GM21576 (cell line): ENCODE measurements around the gene CDH26.

Experiments
- ATAC-seq: cut with Tn5 transposase; IDR thresholded peaks from one replicate; pipeline ENCODE4 v1.9.1; 2021; ENCODE audit warnings: mild to moderate bottlenecking, moderate library complexity; ENCODE audit not compliant: unreplicated experiment

CDH26 gene

GRCh38 chr20:59977086-59977485, 18.9 kb downstream of the CDH26 start:
- no peak for ATAC-seq

DNA sequence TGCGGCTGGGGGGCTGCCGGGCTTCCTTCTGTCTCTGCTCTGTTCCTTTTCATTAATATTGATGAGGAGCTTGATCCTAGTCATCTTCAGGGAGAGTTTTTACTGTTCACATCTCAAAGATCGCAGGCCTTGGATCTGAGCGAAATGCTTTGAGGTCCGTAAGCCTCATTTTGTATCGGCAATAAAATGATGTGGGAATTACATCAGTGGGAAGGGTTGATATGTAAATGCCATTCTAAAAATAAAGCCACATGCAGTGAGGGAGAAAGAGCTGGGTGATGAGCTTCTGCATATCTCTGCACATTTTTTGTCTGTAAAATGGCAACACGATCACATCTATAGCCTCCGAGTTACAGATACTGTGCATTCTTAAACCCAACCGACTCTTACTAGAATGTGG, 24.9 kb downstream of the CDH26 start:
- ATAC-seq: no peak

DNA sequence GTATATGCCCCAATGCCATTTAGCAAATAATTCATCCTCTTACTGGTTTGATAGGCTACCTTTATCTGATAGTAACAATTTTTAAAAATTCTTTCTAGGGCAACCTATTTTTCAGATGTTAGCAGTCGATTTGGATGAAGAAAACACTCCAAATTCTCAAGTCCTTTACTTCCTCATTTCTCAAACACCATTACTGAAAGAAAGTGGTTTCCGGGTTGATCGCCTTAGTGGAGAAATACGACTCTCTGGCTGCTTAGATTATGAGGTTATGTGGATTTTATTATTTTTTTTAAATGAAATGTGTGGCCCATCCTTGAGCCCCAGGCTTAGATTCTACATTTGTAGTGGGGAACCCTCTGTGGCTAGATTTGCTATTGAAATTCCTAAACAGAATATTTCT, 26.3 kb downstream of the CDH26 start:
- ATAC-seq: no peak

- ATAC-seq: no peak
These were observed 26.9 kb downstream of the CDH26 start for GRCh38 chr20:59985164-59985563.

GRCh38 chr20:59985864-59986263, 27.6 kb downstream of the CDH26 start:
- no peak for ATAC-seq

DNA sequence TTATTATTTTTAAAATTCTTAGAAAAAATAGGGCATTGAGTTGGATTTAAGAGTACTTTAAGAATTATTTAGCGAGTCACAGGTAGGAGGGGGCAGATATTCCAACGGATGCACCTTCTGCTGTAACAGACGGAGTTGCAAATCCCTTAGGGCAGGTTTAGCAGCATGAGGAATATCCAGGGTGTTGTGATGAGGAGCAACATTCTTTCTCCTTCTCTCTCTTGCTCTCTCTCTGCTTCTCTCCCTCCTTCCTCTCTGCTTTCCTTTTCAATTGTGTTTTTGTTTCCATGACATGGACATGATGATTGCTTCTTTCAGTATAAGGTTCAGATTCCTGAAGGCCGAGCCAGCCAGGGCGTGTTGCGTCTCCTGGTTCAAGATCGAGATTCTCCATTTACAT, 28.9 kb downstream of the CDH26 start:
- ATAC-seq: no peak

DNA sequence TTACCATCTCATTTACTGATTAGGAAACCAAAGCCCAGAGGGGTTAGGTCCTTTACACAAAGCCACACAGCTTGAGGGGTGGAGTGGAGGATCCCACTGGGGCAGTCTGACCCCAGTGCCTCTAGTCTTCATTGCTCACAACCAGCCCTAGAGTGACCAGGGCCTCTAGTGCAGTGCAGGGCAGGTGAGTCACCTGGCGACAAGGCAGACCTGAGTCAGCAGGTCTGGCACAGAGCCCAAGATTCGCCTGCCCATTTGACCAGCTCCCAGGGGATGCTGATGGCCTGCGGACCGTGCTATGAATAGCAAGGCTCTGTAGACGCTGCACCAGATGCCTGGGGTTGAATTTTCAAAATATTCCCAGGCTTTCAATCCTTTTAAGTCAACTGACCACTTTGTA, 29.9 kb downstream of the CDH26 start:
- ATAC-seq: no peak

DNA sequence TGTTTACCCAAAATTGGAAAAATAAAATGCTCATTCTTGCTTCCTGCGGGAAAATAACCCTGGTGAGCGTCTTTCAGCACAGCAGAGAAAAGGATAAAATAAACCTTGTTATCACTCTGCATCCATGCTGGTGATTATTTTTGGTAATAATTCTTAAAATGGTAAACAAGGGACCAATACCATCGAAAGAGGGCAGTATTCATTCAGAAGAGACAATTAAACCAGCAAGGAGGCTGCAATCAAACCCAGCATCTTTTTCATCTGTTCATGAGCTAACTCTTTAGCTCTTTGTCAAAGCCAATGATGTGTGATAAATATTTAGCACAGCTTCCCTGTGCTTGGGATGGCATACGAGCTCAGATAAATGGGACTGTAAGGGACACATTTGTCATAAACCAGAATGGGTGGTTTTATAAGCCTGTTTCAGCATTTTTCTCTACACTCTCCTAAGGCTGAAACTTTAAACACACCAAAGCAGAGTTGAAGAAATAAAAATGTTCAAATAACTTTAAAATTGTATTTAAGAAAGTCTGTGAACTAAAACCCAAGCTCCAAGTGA, 34.4 kb downstream of the CDH26 start:
- no peak for ATAC-seq

DNA sequence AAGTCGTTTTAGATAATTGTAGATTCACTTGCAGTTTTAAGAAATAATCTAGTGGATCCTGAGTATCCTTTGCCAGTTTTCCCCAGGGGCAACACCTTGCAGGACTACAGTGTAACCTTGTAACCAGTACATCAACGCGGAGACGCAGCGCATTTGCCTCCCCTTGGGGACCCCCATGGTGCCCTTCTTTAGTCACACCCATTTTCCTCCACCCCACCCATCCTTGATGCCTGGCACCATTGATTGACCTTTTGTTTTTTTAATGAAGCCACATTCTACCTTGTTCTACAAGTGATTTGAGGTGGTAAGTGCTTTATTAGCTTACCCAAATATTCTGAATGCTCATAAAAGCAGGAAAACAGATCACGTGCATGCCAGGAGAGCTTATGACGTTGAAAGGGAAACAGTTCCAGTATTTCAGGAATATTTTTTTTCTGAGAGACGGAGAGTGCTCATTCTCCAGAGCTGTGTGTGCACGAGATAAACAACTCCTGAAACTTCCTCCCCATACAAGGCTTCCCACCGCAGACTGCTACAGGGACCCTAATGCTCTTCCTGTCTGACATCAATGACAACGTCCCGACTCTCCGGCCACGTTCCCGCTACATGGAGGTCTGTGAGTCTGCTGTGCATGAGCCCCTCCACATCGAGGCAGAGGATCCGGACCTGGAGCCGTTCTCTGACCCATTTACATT, 35.7 kb downstream of the CDH26 start:
- no peak for ATAC-seq

GRCh38 chr20:59994697-59995122, 36.5 kb downstream of the CDH26 start:
- no peak for ATAC-seq

DNA sequence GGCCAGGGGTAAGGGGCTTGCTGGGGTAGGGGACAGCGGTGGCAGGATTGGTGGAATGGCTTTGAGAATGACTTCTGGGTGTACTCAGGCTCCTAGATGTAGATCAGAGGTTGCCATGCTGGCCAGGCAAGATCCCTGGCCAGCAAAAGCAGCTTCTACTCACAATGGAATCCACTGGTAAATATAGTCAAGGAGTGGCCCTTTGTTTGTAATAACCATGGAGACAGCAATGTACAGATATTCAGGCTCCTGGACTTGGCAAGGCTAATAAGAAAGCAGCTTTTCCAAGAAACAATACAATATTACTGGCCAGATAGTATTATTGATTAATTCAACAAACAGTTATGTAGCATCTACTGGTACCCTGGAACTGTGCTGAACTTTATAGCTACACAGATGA, 37.9 kb downstream of the CDH26 start:
- ATAC-seq: no peak

- ATAC-seq: no peak
These were observed 39.7 kb downstream of the CDH26 start for GRCh38 chr20:59997896-59998295.

- no peak for ATAC-seq
These were observed 41.3 kb downstream of the CDH26 start for GRCh38 chr20:59999502-59999901.

DNA sequence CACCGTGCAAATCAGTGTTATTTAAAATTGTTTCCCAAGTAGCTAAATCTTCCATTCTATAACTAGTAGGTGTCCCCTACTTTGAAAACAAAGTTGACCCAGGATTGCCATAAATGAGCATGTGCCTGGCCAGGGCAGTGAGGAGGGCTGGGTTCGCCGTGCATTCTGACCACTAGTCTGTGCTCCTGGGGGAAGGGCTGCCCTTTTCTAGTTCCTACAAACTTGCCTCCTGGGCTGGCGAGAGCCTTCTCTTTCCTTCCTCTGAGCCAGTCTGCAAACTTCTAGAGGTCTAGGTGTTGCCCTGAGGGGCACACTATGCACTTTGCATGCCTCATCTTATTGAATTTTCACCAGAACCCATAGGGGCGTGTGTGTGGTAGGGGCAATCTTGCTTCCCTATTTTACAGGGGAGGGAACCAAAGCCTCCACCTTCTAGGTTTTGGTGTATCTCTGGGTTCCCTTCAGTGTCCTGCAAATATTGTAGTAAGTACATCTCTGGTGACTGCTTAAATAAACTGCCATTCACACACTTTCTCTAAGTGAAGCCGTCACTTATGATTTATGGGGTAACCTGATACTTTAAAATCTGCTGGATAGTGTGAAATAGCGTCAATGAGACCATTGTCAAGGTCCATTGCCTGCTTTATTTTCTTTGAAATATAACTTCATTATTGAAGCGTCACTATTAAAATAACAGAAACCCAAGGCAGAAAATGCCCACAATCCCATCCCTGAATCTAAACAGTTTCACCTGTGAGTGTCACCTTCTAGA, 42.2 kb downstream of the CDH26 start:
- ATAC-seq: no peak

DNA sequence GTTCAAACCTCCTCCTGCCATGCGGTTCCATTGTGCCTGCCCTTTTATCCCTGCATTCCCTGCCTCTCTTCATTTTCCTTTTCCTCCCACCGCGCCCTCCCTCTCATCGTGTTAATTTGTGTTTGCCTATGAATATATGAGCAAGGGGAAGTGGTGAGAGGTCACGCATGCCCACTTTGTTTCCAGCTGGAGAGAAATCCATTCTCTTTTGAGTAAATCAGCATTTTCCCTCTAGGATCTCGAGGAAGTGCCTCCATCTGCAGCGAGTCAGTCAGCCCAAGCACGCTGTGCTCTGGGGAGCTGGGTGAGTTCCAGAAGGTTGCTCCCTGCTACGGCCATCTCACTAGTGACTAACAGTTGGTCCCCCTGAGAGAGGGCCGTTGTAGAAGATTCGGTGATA, 42.9 kb downstream of the CDH26 start:
- no peak for ATAC-seq

- no peak for ATAC-seq
These were observed 45.6 kb downstream of the CDH26 start for GRCh38 chr20:60003776-60004175.

DNA sequence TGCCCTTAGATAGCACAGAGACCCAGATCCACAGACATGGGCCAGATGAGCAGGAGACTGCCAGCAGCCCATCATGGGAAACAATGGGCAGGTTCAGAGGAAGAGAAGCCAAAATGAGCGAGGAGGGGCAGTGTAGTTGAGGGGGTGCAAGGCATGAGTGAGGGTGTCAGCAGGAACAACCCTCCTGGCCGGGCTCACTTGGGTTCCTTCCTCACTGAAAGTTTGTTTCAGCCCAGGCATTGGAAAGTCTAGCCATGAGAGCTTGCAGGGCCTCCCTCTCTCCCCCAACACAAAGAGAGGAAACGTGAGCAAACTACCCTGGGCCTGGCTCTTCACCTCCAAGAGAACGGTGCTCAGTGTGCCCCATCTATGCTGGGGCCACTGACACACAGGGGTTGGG, 48.0 kb downstream of the CDH26 start:
- ATAC-seq: no peak

DNA sequence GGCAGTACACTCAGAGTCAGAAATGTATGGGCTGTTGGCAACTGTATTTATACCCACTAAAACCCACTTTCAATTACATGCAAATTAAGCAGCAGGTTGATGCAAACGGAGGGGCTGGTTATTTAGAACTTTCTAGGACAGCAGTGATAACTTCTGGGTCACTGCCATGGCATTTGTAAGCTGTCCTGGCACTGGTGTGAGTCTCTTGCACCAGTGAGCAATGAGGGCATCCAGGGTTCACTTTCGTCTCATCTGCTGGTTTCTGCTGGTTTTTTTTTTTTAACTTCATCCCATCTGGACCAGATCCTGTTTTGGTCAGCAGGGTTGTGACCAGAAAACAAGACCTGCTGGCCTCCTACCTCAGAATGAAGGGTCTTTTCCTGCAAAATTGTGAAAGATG, 49.2 kb downstream of the CDH26 start:
- ATAC-seq: no peak

DNA sequence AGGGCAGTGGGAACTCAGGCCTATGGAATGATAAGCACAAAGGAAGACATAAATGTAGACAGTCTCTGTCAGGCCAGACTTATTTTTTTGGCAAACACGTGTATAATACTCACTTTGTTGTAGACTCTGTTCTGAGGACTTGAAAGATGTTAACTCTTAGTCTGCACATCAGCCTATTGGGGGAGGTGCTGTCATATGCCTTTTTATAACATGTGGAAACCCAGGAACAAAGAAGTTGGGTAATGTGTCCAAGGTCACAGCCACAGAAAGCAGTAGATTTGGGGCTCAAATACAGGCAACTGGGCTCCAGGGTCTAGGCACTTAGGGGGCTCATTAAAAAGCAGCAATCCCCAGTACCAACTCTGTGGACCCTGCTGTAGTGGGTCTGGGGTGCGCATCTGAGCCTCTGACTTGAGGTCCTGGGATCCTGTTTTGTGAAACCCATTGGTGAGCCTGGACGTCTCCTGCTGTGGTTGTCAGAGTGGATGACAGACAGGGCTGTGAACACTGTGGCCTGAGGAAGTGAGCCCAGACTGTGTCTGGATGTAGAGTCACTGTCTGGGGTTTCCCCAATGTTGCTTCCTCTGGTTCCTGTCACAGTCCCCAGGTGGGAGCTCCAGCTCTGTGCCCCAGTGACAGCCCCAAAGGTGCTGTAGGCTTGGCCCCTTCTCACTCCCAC, 50.0 kb downstream of the CDH26 start:
- no peak for ATAC-seq

DNA sequence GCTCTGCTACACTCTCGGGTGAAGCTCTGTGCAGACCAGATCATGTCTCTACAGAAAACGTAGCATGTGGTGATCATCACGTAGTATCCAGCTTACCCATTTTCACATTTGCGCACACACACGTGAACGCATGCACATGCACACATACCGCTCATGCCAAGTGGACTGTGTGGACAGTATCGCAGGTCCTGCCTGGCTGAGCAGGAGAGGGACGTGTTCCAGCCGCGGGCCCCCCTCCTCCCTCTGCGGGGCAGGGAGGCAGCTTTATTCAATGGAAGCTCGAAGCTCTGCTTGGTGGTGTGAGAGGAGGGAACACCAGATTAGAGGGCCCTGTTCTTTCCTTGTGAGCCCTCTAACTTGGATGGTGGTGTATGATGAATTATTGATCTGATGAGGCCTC, 51.1 kb downstream of the CDH26 start:
- no peak for ATAC-seq

GRCh38 chr20:60009826-60010616, 51.8 kb downstream of the CDH26 start:
- no peak for ATAC-seq
